HG03565 (cell line): ENCODE measurements around the gene SSC4D.
"Not testable (repeated sequence)": the region's sequence is repeated elsewhere in the genome, so short reads cannot be mapped to it uniquely, and the experiment has no call there.

ENCODE experiments used
- ATAC-seq: cut with Tn5 transposase; IDR thresholded peaks from one replicate; pipeline ENCODE4 v1.9.1; 2021; ENCODE audit warnings: mild to moderate bottlenecking, moderate library complexity; ENCODE audit not compliant: unreplicated experiment

SSC4D gene

DNA sequence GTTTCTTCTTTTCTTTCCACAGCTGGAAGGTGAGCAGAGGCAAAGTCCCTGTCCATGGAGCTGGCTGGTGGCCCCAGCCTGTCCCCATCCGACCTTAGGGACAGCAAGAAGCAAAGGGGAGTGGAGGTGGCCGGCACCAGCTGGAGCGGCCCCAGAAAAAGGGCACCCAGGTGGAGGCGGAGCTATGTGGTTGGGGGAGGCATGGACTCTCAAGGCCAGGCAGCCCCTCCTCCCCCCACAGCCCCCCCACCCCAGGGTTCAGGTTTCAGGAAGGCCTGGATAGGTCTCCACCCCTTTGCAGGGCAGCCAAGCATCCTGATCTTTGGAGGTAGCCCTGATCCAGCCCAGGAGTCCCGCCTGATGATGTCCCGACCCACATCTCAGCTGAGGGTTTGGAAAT, at the start of gene SSC4D:
SSC4D (minus strand) TSS at position 161 of the 400 bp plus-strand sequence. CDS start 5,258 bp downstream, outside the sequence.
- no peak for ATAC-seq

DNA sequence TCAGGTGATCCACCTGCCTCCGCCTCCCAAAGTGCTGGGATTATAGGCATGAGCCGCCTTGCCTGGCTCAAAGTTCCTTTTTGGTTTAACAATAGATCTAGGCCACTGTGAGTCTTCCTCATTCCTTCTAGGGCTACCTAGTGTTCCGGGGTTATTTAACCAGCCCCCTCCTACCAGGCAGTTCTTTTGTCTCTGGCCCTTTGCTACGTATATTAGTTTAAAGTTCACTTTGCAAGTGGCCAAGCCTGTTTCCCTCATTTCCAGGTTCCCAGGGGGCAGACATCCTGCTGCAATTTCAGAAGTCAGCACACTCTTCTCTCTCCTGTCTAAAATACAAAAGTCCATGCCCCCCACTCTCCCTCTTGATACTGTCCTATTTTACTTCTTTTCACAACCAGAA, 49.0 kb upstream of the SSC4D start:
- not testable (repeated sequence) for ATAC-seq

DNA sequence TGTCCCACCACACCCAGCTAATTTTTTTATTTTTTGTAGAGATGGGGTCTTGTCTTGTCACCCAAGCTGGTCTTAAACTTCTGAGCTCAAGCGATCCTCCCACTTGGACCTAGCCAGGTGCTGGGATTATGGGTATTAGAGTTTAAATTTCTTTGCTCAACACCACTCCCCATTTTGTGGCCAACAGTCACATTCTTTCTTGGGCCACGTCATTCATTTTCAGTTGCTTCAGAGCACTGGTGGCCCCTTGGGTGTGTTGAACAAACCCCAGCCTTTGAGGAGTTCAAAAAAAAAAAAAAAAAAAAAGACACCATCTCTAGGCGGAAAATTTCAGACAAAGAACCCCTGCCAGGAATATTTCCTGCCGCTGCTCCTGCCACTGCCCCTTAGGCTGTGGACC, 47.5 kb upstream of the SSC4D start:
- not testable (repeated sequence) for ATAC-seq

DNA sequence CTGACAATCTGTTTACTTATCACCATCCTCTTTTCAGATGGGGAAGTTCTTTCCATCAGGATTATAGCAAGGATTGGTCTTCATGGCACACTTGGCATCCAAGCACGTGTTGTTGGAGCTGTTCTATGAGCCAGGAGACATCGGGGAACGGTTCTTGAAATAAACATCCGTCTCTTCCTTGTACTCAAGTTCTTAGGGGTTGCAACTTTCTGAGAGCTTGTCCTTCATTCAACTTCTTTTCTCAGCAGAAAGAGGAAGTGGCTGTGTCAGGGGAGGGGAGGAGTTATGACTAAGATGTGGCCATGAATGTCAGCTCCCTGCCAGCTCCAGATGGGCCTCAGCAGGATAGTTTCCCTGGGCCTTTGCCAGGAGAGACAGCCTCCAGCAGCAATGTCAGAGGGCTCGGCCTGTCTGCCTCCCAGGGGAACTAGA, 36.1 kb upstream of the SSC4D start:
- peak; percentile 83 for ATAC-seq

DNA sequence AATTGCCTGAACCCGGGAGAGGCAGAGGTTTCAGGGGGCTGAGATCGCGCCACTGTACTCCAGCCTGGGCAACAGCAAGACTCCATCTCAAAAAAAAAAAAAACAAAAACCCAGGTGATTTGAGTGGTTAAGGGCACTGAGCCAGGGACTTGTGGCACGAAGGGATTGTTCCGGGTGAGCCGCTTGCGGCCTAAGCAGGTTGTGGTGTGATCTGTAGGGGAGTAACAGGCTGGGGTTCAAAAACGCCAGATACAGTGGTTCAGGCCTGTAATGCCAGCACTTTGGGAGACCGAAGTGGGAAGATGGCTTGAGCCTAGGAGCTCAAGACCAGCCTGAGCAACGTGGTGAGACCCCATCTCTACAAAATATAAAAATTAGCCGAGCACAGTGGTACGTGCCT, 34.3 kb upstream of the SSC4D start:
- not testable (repeated sequence) for ATAC-seq

DNA sequence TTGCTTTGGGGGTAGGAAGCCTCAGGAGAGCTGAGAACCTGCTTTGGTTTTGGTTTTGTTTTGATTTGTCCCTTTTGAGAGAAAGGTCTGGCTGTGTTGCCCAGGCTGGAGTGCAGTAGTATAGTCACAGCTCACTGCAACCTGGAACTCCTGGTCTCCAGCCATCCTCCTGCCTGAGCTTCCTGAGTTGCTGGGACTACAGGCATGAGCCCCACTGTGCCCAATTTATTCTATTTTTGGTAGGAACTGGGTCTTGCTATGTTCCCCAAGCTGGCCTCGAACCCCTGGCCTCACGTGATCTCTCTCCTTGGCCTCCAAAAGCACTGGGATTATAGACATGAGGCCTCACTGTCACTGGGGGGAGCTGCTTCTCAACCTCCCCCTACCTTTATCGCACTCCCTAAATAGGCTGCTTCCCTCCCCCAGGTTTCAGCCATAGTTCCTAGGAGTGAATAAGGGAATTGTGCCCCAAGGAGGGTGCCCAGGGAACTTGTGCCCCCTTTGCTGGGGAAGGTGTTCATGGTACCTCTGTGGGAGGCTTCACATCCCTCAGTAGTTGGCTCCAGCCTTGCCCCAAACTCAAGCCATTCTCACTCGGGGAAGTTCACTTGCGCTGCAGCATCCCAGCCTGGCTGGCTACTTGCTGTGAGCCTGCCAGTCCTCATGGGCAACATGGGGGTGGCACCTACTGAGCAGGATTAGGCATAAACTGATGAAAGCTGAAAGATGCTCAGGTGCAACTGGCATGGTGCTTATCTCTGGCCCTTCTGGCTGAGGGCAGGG, 33.4 kb upstream of the SSC4D start:
- not testable (repeated sequence) for ATAC-seq

DNA sequence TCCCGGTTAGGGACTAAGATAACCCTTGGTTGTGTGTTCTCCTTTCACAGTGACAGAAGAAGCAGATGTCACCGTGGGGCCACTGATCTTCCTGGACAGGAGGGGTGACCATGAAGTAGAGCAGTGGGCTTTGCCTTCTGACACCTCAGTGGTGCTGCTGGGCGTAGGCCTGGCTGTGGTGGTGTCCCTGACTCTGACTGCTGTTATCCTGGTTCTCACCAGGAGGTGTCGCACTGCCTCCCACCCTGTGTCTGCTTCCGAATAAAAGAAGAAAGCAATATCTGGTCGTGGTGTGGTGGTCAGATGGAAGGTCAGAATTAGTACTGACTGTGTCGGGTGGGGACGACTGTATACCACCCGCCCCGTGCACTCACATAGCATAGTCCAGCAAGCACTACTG, 32.3 kb upstream of the SSC4D start:
- ATAC-seq, result peak; percentile 36

DNA sequence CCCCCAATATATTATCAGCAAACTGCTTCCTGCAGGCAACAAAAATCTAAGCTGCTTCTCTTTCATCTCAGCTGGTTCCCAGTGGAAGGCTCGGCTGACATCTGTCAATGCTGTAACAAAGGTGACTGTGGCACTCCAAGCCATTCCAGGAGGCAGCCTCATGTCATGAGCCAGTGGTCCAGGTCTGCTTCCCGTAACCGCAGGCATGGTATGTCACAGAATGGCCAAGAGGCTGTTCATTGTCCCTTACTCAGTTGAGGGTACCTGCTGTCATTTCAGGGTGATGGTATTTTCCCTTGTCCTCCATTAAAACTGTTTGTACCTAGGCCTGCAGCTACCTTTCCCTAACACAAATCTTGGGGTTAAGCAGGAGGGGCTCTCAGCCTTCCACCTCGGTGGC, 30.9 kb upstream of the SSC4D start:
- ATAC-seq, result not testable (repeated sequence)

DNA sequence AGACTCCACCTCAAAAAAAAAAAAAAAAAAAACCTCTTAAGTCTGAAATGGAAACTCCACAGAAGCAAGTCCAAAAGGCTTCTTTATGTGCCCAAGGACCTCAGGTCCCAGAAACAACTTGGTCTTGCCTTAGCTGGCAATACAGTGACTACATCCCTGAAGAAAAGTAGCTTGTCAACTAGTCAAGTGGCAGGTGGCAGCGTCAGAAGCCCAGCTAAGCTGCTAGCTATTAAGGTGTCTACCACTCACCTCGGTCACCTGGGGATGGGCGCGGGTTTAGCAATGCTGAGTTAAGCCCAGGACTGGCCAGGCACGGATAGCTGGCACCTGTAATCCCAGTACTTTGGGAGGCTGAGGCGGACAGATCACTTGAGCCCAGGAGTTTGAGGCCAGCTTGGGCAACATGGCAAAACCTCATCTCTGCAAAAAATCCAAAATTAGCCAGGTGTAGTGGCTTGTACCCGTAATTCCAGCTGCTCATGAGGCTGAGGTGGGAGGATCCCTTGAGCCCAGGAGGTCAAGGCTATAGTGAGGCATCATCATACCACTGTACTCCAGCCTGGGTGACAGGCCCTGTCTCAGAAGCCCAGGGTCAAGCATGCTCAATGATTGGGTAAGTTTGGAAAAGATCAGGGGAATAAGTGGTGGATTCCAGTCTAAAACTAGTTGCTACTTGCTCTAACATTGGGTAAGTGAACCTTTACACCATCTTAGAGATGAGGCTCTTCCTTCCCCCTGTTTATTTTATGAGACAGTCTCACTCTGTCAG, 29.8 kb upstream of the SSC4D start:
- not testable (repeated sequence) for ATAC-seq

DNA sequence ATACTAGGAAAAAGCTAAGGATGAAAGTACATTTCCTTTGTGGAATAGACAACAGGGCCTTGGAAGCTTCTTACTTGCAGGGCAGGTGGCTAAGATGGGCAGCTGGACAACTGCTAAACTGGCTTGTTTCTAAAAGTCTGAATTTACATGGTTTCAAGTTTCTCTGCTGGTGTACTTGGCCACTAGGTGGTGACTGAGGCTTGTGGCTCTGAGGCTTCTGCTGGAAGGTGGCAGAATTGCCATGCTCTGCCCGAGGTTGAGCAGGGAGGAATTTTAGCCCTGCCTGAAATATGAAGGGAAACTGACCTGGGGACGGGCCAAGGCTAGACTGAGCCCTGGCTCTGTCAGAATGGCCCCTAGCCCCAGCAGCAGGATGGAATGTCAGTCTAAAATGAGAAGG, 28.4 kb upstream of the SSC4D start:
- ATAC-seq, result peak; percentile 69

DNA sequence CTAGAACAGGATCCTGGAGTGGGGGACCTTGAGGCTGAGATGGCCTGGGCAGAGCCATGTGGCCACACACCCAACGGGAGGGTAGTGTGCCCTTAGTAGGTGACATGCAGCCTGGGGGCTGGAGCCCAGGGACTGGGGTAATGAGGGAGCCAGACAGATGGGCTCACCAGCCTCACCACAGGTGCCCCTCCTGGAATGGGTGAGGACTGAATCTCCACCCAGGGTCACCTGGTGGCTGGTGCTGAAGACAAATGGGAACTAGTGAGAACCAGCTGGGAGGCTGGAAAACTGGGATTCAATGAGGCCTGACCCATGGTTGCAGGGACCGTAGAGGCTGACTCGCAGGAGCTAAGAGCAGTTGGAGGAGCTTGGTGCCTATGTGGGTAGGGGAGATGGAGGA, 21.3 kb upstream of the SSC4D start:
- no peak for ATAC-seq

DNA sequence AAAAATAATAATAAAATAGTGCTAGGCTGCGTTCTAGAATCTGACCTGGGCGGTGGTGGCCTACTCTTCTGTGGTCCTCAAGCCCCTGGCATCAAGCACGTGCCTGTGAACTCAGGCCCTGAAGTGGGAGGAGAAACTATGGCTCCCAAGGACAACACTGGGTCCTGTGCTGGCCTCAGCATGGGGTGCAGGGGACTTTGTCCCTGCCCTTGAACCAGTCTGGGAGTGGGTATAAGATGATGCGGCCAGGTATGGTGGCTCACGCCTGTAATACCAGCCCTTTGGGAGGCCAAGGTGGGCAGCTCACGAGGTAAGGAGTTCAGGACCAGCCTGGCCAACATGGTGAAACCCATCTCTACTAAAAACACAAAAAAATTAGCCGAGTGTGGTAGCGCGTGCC, 20.7 kb upstream of the SSC4D start:
- ATAC-seq, result no peak

DNA sequence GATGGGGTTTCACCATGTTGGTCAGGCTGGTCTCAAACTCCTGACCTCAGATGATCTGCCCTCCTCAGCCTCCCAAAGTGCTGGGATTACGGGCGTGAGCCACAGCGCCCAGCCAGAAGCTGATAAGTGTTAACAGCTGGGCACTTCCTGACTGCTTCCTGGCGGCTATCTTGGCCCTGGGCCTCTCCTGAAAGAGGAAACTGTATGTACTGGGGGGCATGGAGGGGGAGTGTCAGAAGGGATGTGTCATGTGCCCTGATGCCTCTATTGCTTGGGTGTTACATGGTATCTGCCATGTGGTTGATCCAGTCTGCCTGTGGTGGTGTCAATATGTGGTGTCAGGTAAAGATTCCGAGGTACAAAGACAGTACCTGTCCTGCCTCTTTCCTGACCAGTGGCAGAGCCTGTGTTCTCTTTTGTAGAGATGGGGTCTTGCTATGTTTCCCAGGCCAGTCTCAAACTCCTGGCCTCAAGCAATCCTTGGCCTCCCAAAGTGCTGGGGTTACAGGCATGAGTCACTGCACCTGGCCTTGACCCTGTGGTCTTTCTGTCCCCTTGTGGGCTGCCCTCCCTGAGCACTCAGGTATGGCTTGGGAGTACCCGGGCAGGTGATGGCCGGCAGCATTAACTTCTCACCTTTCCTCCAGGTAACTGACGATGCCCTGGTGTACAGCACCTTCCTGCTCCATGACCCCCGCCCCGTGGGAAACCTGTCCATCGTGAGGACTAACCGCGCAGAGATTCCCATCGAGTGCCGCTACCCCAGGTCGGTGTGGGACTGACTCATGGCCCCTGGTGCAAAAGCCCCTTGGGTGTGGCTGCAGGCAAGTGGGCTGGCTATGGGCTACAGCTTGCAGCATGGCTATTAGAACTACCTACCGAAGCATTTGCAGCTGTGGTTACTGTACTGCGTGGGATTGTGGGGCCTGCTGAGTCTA, 19.6 kb upstream of the SSC4D start:
- no peak for ATAC-seq

DNA sequence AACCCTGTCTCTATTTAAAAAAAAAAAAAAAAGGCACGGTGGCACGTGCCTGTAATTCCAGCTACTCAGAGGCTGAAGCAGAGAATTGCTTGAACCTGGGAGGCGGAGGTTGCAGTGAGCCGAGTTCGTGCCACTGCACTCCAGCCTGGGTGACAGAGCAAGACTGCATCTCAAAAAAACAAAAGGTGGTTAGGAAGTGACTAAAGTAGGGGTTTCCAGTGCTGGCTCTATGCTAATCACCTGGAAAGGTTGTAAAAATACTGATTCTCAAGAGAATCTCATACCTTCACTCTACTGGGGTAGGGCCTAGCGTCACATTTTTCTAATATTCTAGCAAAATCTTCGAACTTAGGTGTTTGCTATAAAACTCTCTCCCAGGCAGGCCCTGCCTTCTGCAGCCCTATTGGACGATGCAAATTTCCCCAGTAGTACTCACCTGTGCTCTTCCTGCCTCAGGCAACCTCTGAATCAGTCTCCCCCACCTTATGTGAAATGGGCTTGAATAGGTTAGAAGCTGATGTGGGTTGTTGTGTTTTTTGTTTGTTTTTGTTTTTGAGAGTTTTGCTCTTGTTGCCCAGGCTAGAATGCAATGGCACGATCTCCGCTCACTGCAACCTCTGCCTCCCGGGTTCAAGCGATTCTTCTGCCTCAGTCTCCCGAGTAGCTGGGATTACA, 18.8 kb upstream of the SSC4D start:
- ATAC-seq, result no peak

DNA sequence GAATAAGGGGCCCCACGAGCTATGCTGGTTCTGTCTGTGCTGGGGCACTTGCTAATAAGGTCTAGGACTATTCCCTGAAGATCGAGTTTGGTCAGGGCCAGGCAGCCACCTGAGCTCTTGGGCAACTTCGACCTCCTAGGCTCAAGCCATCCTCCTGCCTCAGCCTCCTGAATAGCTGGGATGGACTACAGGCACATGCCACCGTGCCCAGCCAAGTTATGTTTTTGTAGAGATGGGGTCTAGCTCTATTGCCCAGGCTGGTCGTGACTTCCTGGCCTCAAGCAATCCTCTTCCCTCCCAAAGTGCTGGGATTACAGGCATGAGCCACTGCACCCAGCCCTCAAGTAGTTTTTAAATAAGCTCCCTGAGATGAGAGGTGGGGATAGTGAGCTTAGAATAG, 18.1 kb upstream of the SSC4D start:
- no peak for ATAC-seq

DNA sequence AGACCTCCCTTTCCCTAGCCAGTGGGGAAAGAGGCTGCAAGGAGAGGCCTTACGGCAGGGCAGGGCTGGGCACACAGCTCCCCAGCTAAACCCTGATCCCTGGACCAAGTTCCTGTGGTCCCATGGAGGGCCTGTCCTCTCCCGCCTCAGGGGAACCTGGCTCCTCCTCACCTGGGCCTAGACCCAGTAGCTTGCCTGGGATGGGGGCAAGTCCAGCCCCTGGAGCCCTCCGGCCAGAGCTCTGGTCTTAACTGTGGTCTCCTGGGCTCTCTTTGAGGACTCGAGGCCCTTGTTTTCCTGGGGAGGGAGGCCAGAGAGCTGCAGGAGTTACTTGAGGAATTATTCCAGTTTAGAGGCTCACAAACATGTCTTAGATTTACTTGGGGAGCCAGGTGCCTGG, 16.7 kb upstream of the SSC4D start:
- no peak for ATAC-seq

DNA sequence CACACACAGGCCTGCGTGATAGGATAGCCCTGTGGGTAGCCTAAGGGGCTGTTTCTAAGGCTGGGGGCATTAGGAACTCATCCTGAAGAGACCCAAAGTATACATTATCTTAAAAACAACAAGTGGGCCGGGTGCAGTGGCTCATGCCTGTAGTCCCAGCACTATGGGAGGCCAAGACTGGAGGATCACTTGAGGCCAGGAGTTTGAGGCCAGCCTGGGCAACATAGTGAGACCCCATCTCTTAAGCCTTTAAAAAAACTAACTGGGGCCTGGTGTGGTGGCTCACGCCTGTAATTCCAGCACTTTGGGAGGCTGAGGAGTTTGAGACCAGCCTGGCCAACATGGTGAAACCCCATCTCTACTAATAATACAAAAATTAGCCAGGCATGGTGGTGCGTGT, 16.1 kb upstream of the SSC4D start:
- ATAC-seq, result not testable (repeated sequence)

DNA sequence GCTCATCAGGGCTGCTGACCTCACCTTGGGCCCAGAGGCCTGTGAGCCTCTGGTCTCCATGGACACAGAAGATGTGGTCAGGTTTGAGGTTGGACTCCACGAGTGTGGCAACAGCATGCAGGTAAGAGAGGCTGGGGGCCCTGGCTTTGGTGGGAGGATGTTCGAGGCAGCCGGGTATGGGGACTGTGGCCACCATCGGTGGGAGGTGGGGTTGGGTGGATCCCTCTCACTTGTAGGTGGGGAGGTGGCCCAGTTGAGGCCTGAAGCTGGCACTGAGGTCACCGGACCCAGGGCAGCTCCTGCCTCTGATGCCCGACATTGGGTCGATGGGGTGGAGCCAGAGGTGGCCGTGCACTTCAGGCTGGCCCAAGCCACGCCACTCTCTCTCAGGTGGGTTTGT, 15.7 kb upstream of the SSC4D start:
- ATAC-seq, result no peak

DNA sequence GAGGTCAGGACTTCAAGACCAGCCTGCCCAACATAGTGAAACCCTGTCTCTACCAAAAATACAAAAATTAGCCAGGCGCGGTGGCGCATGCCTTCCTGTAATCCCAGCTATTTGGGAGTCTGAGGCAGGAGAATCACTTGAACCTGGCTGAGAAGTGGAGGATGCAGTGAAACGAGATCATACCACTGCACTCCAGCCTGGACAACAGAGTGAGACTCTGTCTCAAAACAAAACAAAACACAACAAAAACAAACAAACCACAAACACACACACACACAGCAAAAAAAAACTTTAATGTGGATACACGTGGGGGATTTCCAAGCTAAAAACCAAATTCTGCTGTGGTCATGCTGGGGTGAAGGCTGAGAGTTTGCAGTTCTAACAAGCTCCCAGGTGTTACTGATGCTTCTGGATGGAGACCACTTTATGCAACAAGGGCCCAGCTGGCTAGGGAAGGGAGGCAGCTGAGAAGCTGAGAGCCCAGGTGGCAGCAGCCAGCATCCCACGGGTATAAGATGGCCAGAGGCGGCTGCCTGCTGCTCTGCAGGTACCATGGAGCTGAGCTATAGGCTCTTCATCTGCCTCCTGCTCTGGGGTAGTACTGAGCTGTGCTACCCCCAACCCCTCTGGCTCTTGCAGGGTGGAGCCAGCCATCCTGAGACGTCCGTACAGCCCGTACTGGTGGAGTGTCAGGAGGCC, 15.1 kb upstream of the SSC4D start, which contains the start of gene ZP3:
ZP3 (plus strand) TSS at position 538 of the 699 bp plus-strand sequence; CDS start at position 553, 15 bp downstream.
- no peak for ATAC-seq
